GM12873 (cell line): ENCODE data around the gene PVALEF.

ENCODE experiments used
- CTCF ChIP-seq: IDR thresholded peaks from 2 replicates; pipeline ENCODE4 v1.5.1; 2012; ENCODE audit warnings: low read depth, mild to moderate bottlenecking, moderate library complexity, low read length, control low read depth; ENCODE audit not compliant: insufficient read depth; ENCODE audit errors: missing control alignments

Gene PVALEF

GRCh38 chr17:81120149-81120484 is 45.2 kb upstream of the PVALEF start:
- TF ChIP-seq CTCF: no peak

- no peak for TF ChIP-seq CTCF
These were observed 44.3 kb upstream of the PVALEF start for GRCh38 chr17:81120695-81121621.

GRCh38 chr17:81121841-81122733 is 43.2 kb upstream of the PVALEF start:
- no peak for TF ChIP-seq CTCF

- no peak for TF ChIP-seq CTCF
These were observed 42.0 kb upstream of the PVALEF start for GRCh38 chr17:81123052-81124048.

- no peak for TF ChIP-seq CTCF
These were observed 40.9 kb upstream of the PVALEF start for GRCh38 chr17:81124377-81124776.

- TF ChIP-seq CTCF: no peak
These were observed 39.7 kb upstream of the PVALEF start for GRCh38 chr17:81125573-81126081.
